ENCODE measurements around the gene RSBN1. TPM values are rescaled to one million over a fixed set of nuclear protein-coding genes. Genes with fewer than 3 reads are reported as not detected.

Gene RSBN1
- total RNA-seq, 1 donor from 2014 or later, result 40.1 TPM

DNA sequence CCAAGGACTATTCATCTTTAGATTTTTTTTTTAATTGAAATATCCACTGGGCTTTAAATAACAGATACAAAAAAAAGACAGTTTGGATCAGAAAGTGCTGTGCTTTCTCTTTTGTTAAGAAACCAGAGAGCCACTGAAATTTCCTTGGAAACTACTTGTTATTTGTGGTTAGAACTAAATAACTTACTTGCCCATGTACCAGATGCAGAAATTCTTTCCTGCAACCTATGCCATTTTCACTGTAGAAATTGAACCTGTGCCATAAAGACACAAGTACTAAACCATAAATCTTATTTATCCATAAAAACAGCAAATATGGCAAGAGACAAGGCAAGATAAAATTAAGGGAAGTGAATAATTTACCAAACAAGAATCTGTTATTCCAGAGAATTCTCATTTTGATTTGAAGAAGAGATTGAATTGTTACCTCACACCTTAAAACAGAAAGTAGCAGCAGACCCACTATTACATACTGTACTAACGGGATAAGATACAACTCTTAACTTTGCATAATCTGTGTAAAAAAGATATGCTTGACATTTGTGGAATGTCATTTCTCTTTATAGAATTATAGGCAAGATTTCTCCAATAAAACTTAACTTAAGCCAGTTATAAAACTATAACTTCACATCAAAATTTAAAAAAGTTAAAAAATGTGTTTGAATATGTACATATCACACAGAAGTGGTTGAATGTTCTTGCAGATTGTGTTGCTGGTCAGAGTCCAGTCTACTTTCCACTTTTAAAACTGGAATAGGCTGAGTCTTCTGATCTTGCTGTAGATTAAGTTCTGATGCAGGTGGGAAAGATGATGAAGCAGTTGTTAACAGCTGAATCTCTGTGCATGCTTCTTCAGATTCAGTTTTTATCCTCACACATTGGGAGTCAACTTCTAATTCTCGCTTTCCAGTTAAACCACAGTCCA lies 46.7 kb downstream of the RSBN1 start:
- Mint-ChIP-seq H3K36me3 (peaks cover 15% of the 10 kb centered on the region), H3K4me3 (no peak overlapping the region), H3K9me3 (no peaks in the 10 kb centered on the region), H3K27ac (no peak overlapping the region), H3K4me1 (peaks cover 68% of the 10 kb centered on the region), H3K27me3 (ENCODE audit: insufficient read depth, low read depth) (peaks cover 3% of the 10 kb centered on the region)
- H3K9ac ChIP-seq, result no peak overlapping the region
- H3K4me1 ChIP-seq, result peaks cover 47% of the 10 kb centered on the region
- peaks cover 21% of the 10 kb centered on the region for H3K36me3 ChIP-seq
- H3K27me3 ChIP-seq, result no peaks in the 10 kb centered on the region
- TF ChIP-seq EZH2 (IDR thresholded peaks at IDR 0.05) (no peak), EZH2phosphoT487 (IDR thresholded peaks at IDR 0.05) (no peak)
- TF ChIP-seq, protein P1, sequence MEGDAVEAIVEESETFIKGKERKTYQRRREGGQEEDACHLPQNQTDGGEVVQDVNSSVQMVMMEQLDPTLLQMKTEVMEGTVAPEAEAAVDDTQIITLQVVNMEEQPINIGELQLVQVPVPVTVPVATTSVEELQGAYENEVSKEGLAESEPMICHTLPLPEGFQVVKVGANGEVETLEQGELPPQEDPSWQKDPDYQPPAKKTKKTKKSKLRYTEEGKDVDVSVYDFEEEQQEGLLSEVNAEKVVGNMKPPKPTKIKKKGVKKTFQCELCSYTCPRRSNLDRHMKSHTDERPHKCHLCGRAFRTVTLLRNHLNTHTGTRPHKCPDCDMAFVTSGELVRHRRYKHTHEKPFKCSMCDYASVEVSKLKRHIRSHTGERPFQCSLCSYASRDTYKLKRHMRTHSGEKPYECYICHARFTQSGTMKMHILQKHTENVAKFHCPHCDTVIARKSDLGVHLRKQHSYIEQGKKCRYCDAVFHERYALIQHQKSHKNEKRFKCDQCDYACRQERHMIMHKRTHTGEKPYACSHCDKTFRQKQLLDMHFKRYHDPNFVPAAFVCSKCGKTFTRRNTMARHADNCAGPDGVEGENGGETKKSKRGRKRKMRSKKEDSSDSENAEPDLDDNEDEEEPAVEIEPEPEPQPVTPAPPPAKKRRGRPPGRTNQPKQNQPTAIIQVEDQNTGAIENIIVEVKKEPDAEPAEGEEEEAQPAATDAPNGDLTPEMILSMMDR (IDR thresholded peaks at IDR 0.05), result no peak
- H3K4me3 ChIP-seq, result no peak overlapping the region
- H4K20me1 ChIP-seq (ENCODE audit: low read depth), result peaks cover 3% of the 10 kb centered on the region
- DNase-seq (ENCODE audit: low spot score), result no peak
- H3K9me3 ChIP-seq (ENCODE audit: low read depth), result no peaks in the 10 kb centered on the region
- no peak overlapping the region for H3K4me2 ChIP-seq
- no peak overlapping the region for H3K27ac ChIP-seq
- peaks cover 49% of the 10 kb centered on the region for H3F3A ChIP-seq (ENCODE audit: low read depth)
- peaks cover 30% of the 10 kb centered on the region for H3K79me2 ChIP-seq (ENCODE audit: low read depth)
- no peak overlapping the region for H2AFZ ChIP-seq (replicated peaks)

DNA sequence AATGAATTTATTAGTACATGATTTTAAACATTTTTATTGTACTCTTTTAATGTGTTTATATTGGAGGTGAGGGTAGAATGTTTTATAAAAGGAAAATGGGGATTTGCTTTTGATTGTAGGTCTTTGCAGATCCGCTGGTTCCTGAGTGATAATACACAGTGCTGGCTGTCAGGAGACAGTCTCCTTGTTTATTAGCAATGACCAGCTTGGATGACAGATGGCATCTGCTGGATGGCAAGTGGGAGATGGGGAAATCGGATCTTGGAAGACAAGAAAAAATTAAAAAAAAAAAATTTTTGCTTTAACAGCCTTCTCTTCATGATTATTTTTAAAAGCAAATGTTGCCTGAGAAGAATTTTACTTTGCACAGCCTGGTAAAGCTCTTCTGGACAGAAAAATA lies 48.6 kb downstream of the RSBN1 start:
- no peak for TF ChIP-seq EZH2 (IDR thresholded peaks at IDR 0.05)
- TF ChIP-seq EZH2phosphoT487 (IDR thresholded peaks at IDR 0.05), result no peak
- TF ChIP-seq, protein P1 (IDR thresholded peaks at IDR 0.05), result no peak
- Histone ChIP-seq H4K20me1 (ENCODE audit: low read depth) (no peaks in the 10 kb centered on the region), H3K9me3 (ENCODE audit: low read depth) (no peaks in the 10 kb centered on the region), H3F3A (ENCODE audit: low read depth) (peaks cover 49% of the 10 kb centered on the region), H3K4me2 (no peak overlapping the region), H3K27me3 (no peaks in the 10 kb centered on the region), H3K4me1 (peaks cover 36% of the 10 kb centered on the region), H2AFZ (replicated peaks) (no peak overlapping the region), H3K79me2 (ENCODE audit: low read depth) (peaks cover 20% of the 10 kb centered on the region), H3K4me3 (no peak overlapping the region), H3K9ac (no peak overlapping the region), H3K27ac (no peak overlapping the region), H3K36me3 (peaks cover 21% of the 10 kb centered on the region)
- Mint-ChIP-seq H3K4me1 (peaks cover 57% of the 10 kb centered on the region), H3K27me3 (ENCODE audit: insufficient read depth, low read depth) (no peaks in the 10 kb centered on the region), H3K4me3 (no peak overlapping the region), H3K36me3 (peaks cover 15% of the 10 kb centered on the region), H3K27ac (no peak overlapping the region), H3K9me3 (no peaks in the 10 kb centered on the region)
- DNase-seq (ENCODE audit: low spot score), result no peak

DNA sequence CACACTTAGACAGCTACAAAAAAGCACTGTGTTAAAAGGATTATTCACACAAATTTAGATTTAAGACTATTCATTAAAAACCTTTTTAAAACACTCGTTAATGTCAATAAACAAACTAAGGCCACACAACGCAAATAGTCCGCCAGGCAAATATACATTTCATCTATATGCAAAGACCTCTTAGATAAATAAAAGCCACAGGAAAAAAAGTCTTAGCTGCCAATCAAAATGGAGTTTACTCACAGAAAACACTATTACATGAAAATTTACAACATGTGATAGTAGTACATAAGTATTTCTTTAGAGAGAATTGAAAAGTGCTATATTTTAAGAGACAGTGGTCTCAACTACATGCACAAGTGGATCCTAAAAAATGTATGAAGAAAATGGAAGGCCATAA lies 50.3 kb downstream of the RSBN1 start:
- Mint-ChIP-seq H3K9me3 (no peaks in the 10 kb centered on the region), H3K4me3 (no peak overlapping the region), H3K27me3 (ENCODE audit: insufficient read depth, low read depth) (no peaks in the 10 kb centered on the region), H3K27ac (no peak overlapping the region), H3K36me3 (peaks cover 18% of the 10 kb centered on the region), H3K4me1 (peaks cover 49% of the 10 kb centered on the region)
- Histone ChIP-seq H3K79me2 (ENCODE audit: low read depth) (peaks cover 29% of the 10 kb centered on the region), H3K4me1 (peaks cover 25% of the 10 kb centered on the region), H3K27me3 (no peaks in the 10 kb centered on the region), H3K4me3 (no peak overlapping the region), H3K36me3 (peaks cover 18% of the 10 kb centered on the region), H3K9ac (no peak overlapping the region), H4K20me1 (ENCODE audit: low read depth) (no peaks in the 10 kb centered on the region), H3F3A (ENCODE audit: low read depth) (peaks cover 41% of the 10 kb centered on the region), H3K4me2 (no peak overlapping the region), H2AFZ (replicated peaks) (no peak overlapping the region), H3K27ac (peak overlapping the region; percentile 33), H3K9me3 (ENCODE audit: low read depth) (no peaks in the 10 kb centered on the region)
- TF ChIP-seq EZH2 (IDR thresholded peaks at IDR 0.05), result no peak
- TF ChIP-seq, protein P1 (IDR thresholded peaks at IDR 0.05), result no peak
- TF ChIP-seq EZH2phosphoT487 (IDR thresholded peaks at IDR 0.05), result no peak
- DNase-seq (ENCODE audit: low spot score), result no peak

Measured in neural progenitor cell (in vitro differentiated cells).